HG02642 (cell line): ENCODE measurements around the gene WDR93.
"Not testable (repeated sequence)": the region's sequence is repeated elsewhere in the genome, so short reads cannot be mapped to it uniquely, and the experiment has no call there.

Source experiments
- ATAC-seq: cut with Tn5 transposase; IDR thresholded peaks from one replicate; pipeline ENCODE4 v1.9.1; 2021; ENCODE audit warnings: mild to moderate bottlenecking; ENCODE audit not compliant: unreplicated experiment, poor library complexity

Gene WDR93

DNA sequence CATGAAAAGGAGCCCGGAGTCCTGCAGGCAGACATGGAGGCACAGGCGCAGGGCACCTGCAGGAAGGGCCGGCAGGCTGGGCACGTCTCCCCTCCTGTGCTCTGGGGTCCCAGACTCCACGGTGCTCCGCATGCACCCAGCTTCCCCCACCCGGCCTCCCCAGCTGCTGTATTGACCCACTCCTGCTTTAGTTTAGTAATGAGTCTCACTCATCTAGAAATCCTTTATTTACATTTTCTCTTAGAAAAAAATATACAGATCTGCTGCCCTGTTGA, 94.0 kb downstream of the WDR93 start:
- ATAC-seq, result no peak

DNA sequence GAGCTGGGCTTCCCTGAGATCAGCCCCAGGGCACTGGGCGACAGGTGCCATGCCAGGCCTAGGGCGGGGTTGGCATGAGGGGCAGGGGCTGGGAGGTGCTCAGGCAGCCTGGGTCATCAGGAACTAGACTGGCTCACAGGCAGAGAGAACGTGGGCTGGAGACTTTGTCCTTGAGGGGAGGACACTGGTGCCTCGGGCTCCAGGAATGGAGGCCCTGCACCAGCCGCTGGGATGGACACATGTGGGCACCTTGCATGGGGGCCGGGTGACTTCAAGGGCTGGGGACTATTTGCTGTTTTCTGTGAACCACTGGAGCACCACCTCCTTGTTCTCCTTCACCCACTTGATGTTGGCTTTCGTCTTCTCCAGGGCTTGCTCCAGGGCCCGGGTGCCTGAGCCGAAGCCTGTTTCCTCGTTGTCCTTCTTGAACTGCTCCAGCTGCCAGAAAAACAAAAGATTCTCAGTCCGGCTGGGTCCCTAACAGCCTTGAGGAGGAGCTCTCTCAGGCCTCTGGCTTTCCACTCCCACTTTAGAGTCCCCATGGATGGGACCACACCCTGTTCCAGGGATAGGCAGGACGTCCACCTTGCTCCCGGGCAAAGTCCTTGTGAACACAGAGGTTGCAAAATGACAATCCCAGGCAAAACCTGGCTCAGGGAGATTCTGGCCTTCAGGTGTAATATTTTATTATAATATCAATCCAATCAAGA, 94.6 kb downstream of the WDR93 start:
- ATAC-seq, result no peak

DNA sequence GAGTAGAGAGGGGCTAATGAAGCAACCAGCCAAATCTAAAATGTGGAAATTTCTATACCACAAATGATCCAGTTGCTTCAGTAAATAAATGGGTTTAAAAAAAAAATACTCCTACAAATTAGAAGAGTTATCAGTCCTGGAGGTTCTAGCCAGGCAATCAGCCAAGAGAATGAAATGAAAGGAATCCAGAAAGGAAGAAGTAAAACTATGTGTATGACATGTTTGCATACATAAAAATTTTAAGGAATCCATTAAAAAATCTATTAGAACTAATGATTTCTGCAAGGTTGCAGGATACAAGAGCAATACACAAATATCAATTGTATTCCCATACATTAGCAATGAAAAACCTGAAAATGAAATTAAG, 95.1 kb downstream of the WDR93 start:
- no peak for ATAC-seq

DNA sequence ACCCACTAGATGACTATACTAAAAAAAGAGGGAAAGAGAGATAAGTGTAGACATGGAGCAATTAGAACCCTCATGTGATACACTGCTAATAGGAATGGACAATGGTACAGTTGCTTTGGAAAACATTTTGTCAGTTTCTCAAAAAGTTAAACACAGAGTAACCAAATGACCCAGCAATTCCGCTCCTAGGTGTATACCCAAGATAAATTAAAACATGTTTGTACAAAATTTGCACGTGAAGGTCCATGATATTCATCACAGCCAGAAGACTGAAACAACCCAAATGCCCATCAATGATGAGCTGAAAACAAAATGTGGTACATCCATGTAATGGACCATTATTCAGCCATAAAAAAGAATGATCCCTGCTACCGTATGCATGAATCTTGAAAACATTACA, 97.3 kb downstream of the WDR93 start:
- ATAC-seq, result no peak

DNA sequence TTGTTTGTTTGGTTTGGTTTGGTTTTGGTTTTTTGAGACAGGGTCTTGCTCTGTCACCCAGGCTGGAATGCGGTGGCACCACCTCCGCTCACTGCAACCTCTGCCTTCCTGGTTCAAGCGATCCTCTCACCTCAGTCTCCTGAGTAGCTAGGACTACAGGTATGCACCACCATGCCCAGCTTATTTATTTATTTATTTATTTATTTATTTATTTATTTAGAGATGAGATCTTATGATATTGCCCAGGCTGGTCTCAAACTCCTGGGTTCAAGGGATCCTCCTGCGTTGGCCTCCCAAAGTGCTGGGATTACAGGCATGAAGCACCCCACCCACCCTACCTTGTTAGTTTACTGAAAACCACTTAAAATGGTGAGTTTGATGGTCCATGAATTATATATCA, 98.0 kb downstream of the WDR93 start:
- not testable (repeated sequence) for ATAC-seq

DNA sequence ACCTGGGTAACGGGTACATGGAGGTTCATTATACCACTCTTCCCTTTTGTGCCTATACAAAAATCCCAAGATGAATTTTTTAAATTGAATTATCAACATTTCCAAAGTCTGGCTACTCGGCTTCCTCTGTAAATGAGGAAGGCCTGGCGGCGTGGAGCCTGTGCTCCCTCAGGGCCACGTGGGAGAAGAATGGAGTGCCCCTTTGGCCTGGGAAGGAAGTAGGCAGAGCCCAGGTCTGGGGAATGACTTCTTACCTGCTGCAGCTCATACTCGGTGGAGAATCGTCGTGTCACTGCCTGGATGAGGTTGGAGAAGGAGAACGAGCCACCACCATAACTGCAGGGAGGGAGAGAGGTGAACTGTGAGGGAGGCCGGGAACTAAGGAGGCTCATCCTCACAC, 99.6 kb downstream of the WDR93 start:
- no peak for ATAC-seq

DNA sequence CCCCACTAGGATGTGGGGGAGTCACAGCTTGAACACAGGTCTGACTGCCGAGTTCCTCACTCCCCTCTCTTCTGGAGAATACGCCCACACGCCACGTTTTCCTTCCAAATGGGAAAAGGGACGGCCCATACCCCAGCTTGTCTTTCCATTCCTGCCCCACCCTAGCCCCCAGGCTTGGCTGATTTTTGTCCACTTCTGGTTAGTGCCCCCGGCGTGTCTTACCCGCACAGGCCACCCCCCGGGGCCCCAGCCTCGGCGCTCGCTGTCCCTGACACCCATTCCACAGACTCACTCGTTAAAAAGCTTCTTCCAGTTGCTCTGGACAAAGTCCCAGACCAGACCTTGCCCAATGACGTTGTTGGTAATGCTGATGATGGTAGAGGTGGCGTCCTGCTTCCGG, 100.0 kb downstream of the WDR93 start:
- ATAC-seq, result no peak

DNA sequence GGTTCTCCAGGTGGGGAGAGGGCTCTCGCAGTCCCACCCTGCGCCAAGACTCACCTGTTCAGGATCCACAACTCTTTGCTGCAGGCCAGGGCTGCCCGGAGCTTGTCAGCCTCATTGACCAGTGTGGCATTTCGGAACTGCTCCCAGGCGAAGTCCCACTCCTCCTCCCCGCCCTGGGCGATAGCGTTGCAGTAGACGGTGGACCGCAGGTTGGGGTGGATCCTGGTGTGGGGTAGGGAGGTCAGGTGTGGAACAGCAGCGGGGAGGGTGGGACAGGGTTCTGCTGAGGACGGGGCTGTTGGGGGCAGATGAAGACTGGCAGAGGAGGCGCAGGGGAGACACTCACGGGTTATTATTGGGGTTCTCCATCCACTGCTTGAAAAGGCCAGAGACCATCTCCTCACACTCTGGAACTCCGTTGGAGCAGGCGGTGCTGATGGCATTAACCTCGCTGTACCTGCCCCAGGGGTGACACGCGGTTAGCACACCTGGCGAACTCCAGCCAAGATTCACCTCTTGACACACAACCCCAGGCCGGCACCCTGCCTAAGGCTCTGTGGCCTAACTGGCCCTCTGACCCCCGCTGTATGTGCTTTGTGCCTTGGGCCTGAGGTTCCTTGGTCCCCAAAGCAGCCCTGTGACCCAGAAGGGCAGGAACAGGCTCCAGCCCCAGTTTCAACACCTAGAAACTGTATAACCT, 101.6 kb downstream of the WDR93 start:
- no peak for ATAC-seq
